ENCODE results near the gene BNC2. TPM values are rescaled to one million over a fixed set of nuclear protein-coding genes. Genes with fewer than 3 reads are reported as not detected.

BNC2 gene
- total RNA-seq, 4 donors from 2014 or later, result 90.2 to 130 (median 100.0) TPM

GRCh38 chr9:16559418-16560188, 310.9 kb downstream of the BNC2 start:
- TF ChIP-seq POLR2A (IDR thresholded peaks at IDR 0.05) (no peak), EP300 (IDR thresholded peaks at IDR 0.05) (no peak), POLR2AphosphoS5 (IDR thresholded peaks at IDR 0.05) (no peak)
- no peak for ATAC-seq
- Histone ChIP-seq H3K36me3 (no peaks in the 10 kb centered on the region), H3K27me3 (no peaks in the 10 kb centered on the region), H3K27ac (no peak overlapping the region), H3K4me1 (peaks cover 0 to 12% (median 0%) of the 10 kb centered on the region in 3 donors), H3K4me3 (no peak overlapping the region), H3K9me3 (no peaks in the 10 kb centered on the region)
- 69 to 72% methylated on average over 6 of the region's 6 CpGs for WGBS, 2 donors (ENCODE audit: low coverage in 1 of 2)

DNA sequence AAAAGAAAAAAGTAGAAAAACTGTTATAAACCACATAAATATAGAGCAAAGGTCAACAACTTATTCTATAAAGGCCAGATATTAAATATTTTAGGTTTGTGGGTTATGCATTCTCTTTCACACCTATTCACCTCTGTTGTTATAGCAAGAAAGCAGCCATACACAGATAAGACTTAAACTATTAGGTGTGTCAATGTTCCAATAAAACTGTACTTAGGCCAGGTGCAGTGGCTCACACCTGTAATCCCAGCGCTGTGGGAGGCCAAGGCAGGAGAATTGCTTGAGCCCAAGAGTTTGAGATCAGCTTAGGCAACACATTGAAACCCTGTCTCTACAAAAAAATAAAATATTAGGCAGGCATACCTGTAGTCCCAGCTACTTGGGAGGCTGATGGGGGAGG, 314.7 kb downstream of the BNC2 start:
- peaks cover 0 to 12% (median 0%) of the 10 kb centered on the region in 3 donors for H3K4me1 ChIP-seq
- no peak for TF ChIP-seq POLR2A (IDR thresholded peaks at IDR 0.05)
- TF ChIP-seq, protein P1, sequence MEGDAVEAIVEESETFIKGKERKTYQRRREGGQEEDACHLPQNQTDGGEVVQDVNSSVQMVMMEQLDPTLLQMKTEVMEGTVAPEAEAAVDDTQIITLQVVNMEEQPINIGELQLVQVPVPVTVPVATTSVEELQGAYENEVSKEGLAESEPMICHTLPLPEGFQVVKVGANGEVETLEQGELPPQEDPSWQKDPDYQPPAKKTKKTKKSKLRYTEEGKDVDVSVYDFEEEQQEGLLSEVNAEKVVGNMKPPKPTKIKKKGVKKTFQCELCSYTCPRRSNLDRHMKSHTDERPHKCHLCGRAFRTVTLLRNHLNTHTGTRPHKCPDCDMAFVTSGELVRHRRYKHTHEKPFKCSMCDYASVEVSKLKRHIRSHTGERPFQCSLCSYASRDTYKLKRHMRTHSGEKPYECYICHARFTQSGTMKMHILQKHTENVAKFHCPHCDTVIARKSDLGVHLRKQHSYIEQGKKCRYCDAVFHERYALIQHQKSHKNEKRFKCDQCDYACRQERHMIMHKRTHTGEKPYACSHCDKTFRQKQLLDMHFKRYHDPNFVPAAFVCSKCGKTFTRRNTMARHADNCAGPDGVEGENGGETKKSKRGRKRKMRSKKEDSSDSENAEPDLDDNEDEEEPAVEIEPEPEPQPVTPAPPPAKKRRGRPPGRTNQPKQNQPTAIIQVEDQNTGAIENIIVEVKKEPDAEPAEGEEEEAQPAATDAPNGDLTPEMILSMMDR (IDR thresholded peaks at IDR 0.05), result no peak
- no peak for TF ChIP-seq EP300 (IDR thresholded peaks at IDR 0.05)
- TF ChIP-seq POLR2AphosphoS5 (IDR thresholded peaks at IDR 0.05), result no peak
- ATAC-seq, result no peak
- no peaks in the 10 kb centered on the region for H3K27me3 ChIP-seq
- H3K27ac ChIP-seq, result no peak overlapping the region
- no peak overlapping the region for H3K4me3 ChIP-seq
- H3K9me3 ChIP-seq, result no peaks in the 10 kb centered on the region
- WGBS, 2 donors (ENCODE audit: low coverage in 1 of 2), result 42 to 100% methylated on average over 1 of the region's 1 CpG
- peaks cover 0 to 21% of the 10 kb centered on the region in 2 donors for H3K36me3 ChIP-seq

DNA sequence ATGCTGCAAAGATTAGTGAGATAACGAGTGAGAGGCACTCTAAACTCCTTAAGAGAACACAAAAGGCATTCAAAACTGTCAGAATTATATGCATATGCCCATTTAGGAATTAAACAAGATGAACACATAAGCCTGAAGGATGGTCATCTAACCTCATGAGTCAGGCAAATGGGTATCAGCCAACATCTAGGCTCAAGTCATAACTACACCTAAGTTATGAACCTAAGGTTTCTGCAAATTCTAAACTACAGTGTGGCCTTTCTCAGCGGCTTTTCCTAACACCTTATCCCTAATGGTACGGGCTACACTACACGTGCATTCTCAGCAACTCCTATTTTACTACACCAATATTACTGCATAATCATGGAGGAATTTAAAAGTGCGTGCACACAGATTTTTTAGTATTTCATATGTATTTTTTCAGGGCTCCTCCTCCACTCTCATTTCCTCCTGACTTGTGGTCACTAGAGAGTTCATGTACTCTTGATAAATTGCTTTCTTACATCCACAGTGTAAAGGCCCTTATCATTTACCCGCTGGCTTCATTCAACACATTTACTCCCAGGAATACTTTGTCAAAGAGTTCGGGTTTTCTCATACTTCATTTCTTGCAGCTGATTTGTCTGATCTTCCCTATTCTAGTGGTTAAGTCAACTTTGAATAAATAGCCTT, 316.5 kb downstream of the BNC2 start:
- ATAC-seq, result no peak
- no peaks in the 10 kb centered on the region for H3K27me3 ChIP-seq
- no peak overlapping the region for H3K4me3 ChIP-seq
- TF ChIP-seq EP300 (IDR thresholded peaks at IDR 0.05) (no peak), POLR2AphosphoS5 (IDR thresholded peaks at IDR 0.05) (no peak), POLR2A (IDR thresholded peaks at IDR 0.05) (no peak)
- TF ChIP-seq, protein P1 (IDR thresholded peaks at IDR 0.05), result no peak
- 61 to 71% methylated on average over 7 of the region's 7 CpGs for WGBS, 2 donors (ENCODE audit: low coverage in 1 of 2)
- H3K9me3 ChIP-seq, result no peaks in the 10 kb centered on the region
- H3K36me3 ChIP-seq, result peaks cover 0 to 21% of the 10 kb centered on the region in 2 donors
- no peak overlapping the region for H3K27ac ChIP-seq
- H3K4me1 ChIP-seq, result peaks cover 0 to under 1% (median 0%) of the 10 kb centered on the region in 3 donors

GRCh38 chr9:16552252-16552651, 318.2 kb downstream of the BNC2 start:
- Histone ChIP-seq H3K27ac (no peak overlapping the region), H3K9me3 (no peaks in the 10 kb centered on the region), H3K4me1 (no peaks in the 10 kb centered on the region), H3K27me3 (no peaks in the 10 kb centered on the region), H3K36me3 (peaks cover 0 to 21% of the 10 kb centered on the region in 2 donors), H3K4me3 (no peak overlapping the region)
- TF ChIP-seq POLR2AphosphoS5 (IDR thresholded peaks at IDR 0.05), result no peak
- whole genome bisulfite sequencing, 2 donors (ENCODE audit: low coverage in 1 of 2), result 70 to 77% methylated on average over 3 to 4 of the region's 15 CpGs
- no peak for ATAC-seq

DNA sequence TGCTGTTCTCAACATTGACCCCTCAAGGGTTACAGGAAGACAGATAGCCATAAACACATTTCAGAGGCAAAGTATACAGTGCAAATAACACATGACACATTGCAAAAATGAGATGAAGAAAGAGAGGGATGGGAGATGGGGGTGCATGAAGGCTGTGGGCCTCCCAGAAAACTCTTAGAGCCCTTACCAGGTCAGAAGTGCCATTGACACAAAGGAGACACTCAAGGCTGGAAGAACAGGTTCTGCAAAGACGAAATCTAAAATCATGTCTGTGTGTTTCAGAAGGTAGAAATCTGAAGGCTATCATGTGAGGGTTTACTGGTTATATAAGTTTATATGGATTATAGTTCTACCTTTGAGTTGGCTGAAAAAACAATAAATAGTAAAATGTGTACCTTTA, 318.8 kb downstream of the BNC2 start:
- Histone ChIP-seq H3K4me3 (no peak overlapping the region), H3K27ac (no peak overlapping the region), H3K4me1 (no peaks in the 10 kb centered on the region), H3K27me3 (no peaks in the 10 kb centered on the region), H3K36me3 (peaks cover 0 to 21% of the 10 kb centered on the region in 2 donors), H3K9me3 (no peaks in the 10 kb centered on the region)
- WGBS, 2 donors (ENCODE audit: low coverage in 1 of 2), result 100% methylated on average over 1 of the region's 1 CpG
- no peak for ATAC-seq
- TF ChIP-seq POLR2A (IDR thresholded peaks at IDR 0.05) (no peak), EP300 (IDR thresholded peaks at IDR 0.05) (no peak), POLR2AphosphoS5 (IDR thresholded peaks at IDR 0.05) (no peak)
- TF ChIP-seq, protein P1 (IDR thresholded peaks at IDR 0.05), result no peak
